Hepatic stellate cell (primary cell): Measurements from ENCODE around the gene GRAP.

Source experiments
- DNase-seq: peaks from one replicate; pipeline ENCODE4 v3.0.0; 2011; ENCODE audit warnings: low spot score

GRAP gene

DNA sequence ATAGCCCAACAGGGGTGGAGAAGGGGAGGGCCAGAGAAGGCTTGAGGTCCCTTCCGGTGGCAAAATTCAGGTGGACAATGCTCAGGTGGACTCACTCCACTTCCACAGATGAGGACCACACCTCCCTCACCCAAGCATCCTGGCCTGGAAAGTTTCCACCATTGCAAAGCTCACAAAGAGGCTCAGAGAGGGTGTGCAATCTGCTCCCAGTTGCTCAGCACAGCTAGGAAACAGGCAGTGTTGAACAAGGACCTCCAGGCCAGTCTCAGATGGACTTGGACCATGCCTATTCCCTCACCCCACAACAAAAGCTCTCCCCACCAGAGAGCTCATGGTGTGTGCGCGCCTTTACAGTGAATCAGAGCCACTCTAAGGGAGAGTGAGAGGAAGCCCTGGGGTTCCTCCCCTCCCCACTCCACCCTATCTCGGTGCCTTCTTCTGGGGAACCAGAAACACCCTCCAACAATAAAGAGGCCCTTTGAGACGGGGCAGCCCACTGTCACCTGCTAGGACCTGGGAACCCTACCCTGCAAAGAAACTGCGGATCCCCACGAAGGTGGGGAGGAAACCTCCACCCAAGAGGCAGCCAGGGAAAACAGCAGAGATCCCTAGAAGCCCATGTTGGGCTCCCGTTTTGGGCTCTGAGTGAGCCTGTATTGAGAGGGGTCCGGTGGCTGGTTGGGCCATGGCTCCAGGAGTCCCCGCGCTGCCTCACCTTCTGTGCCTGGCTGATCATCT, 43.8 kb downstream of the GRAP start:
- no peak for DNase-seq

DNA sequence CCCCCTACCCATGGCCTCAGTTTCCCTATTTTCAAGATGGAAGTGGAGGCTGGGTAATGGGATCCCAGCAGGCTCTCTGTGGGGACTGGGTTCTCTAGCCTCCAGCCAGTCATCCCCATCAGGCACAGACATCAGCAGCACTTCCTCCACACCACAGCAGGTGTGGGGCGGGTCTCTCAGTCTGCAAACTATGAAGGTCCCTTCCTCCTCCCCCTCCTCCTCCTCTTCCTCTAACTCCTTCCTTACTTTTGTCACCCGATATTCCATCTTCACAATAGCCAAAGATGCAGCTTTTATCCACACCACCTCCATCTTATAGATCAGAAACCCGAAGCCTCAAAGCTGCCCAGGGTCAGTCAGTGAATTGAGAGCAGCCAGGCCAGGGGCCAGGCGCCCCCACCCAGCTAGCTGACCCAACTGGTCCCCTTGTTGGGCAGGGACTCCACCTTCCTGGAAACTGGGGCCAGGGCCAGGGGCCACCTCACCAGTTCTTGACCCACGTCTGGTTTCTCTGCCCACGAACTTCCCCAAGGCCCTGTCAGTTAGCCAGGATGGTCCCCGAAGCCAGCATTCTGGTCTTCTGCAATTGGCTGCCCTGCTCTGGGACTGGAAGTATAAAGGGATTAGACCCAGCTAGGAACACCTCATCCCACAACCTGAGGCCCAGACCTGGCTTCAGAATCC, 44.7 kb downstream of the GRAP start:
- DNase-seq: no peak

DNA sequence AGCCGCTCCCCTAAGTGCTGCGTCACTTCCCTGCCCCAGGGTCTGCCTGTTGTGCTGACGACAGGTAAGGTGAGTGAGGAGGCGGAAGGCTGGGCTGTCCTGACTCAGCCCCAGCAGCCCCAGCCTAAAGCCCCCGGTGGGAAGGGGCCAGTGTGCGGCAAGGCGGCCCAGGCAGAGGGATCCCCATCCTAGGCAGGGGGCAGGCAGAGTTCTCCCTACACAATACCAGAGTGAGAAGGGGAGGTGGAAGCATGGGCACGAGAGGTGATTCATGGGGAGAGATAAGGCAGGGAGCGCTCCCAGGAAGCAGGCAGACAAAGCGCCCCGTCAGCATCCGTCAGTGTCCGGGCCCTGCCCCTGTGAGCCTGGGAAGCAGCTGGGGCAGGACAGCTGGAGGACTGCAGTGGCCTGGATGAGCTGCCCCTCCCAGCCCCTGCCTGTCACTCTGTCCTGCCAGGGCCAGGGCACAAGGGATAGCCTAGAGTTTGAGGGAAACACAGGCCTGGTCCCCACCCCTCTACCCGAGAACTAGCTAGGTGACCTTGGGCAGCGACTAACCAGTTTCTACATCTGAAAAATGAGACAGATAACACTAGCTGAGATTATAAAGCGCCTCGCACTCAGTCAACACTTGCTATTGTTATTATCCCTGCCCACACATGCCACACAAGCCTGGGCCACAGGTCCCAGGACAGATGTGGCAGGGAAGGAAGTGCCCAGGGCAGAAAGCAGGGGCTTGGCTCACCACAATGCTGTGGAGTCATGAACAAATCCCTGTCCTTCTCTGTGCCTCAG, 46.0 kb downstream of the GRAP start:
- DNase-seq: no peak

DNA sequence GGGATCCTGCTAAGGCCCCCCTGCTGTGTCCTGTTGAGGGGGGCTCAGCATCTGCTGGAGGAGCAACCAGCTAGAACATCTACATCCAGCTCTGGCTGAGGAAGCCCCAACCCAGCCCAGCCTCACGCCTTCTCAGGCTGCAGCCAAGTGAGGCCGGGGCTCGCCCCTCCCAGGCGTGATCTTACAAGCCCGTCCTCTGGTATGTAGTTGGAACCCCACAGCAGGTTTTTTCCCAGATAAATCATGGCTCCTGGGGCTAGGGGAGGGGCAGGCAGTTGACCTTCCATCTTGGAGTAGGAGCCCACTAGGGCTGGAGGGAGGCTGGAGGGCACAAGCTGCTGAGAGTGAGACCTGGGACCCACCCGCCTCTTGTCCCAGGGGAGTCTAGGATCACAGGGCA, 46.8 kb downstream of the GRAP start:
- no peak for DNase-seq

DNA sequence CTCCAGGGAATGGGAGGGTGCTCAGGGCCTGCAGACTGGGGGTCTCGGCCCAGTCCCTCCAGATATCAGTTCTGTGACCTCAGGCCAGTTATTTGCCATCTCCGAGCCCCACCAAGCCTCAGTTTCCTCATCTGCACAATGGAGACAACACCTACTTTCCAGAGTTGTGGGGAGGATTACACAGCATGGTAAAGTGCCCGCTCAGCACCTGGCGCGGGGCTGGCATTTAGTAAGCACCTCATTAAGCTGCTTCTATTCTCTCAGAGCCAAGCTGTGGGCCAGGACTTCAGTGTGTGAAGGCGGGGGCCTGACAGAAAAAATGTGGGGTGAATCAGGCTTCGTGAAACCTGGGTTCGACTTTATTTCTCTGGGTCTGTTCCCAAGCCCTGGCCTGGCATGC, 47.4 kb downstream of the GRAP start:
- no peak for DNase-seq

DNA sequence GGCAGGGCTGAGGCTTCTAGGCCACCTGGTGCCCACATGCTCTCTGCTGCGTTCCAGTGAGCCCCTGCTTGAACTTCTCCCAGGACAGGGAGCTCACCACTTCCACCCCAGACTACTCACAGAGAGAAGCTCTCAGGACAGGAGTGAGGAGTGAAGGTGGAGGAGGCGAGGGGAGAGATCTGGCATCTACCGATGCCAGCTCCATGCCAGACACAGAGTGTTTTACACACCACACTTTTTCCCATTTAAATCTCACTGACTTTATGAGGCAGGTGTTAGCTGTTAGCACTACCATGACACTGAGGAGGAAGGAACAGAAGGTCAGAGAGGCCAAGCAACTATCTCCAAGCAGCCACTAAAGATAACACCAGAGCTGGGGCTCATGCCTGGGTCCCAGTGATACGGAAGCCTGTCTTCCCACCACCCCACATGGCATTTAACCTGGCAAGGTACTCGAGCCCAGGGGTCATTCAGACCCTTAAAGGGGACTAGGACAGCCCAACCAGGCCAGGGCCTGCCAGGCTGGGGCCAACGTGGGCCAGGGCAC, 49.0 kb downstream of the GRAP start:
- DNase-seq: no peak

DNA sequence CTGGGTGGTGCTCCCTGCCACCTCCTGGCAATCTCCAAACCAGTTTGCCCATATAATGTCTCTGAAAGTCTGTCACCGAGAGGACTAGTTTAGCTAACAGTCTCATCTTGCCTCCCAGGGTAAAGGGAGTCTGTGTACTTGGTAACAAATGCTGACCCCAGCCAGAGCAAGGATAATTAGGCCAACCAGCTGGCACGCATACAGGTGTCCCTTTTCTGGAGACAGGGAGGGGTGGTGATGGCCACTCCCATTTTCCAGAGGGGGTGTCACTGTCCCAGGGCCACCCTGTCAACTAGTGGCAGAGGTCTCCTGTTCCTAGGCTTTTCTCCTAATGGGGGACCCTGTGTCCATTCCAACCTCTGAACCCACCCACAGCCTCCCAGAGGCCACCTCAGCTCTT, 50.3 kb downstream of the GRAP start:
- DNase-seq: no peak

DNA sequence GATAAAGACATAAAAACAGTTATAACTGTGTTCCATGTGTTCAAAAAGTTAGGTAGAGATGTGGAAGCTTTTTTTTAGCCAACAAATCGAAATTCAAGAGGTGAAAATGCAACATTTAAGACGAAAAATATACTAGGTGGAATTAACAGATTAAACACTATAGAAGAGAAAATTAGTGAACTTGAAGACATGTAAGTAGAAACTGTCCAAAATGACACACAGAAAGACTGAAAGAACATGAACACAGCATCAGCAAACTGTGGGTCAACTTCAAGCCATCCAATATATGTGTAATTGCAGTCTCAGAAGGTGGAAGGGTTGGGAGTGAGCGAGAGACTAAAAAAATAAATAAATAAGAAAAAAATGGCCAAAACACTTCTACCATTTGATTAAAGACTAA, 51.5 kb downstream of the GRAP start:
- DNase-seq: no peak

DNA sequence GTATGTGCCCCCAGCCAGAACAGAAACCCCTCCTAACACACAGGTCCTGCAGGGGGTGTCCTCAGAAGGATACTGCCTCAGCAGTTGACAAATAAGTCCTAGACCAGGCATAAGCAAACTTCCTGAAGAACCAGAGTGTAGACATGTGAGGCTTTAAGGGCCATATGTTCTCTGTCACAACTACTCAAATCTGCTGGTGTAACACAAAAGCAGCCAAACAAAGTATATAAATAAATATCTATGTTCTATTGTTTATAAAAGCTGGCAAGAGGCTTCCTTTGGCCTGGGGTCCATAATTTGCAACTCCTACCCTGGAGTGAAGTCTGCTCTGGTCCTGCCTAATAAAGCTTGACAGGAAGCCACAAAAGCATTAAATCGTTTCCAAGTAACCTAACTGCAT, 52.1 kb downstream of the GRAP start:
- no peak for DNase-seq

DNA sequence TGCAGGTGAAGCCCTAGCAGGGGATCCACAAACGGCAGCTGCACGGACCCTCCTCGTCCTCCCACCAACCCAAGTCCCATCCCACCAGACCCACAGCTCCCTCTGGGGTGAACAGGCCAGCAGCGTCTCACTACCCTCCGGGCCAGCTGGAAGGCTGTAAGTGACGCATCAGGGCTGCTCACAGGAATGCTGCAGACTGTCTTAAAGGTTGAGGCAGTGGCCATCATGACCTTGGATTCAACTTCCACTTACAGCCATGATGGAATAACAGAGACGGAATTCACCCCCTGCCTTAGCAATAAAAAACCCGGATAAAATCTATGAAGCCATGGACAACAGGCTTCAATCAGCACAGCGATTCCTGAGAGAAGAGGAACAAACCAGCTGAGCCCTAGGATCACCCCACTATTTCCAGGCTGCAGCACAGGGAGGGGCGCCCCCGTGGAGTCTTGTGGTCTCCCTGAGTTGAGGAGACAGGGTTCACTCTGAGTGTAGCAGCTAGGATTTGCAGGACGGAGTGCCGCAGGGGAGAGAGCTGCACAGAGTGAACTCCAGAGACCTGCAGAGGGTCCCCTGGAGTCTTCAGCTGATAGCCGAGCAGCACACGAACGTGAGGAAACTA, 52.7 kb downstream of the GRAP start:
- no peak for DNase-seq

DNA sequence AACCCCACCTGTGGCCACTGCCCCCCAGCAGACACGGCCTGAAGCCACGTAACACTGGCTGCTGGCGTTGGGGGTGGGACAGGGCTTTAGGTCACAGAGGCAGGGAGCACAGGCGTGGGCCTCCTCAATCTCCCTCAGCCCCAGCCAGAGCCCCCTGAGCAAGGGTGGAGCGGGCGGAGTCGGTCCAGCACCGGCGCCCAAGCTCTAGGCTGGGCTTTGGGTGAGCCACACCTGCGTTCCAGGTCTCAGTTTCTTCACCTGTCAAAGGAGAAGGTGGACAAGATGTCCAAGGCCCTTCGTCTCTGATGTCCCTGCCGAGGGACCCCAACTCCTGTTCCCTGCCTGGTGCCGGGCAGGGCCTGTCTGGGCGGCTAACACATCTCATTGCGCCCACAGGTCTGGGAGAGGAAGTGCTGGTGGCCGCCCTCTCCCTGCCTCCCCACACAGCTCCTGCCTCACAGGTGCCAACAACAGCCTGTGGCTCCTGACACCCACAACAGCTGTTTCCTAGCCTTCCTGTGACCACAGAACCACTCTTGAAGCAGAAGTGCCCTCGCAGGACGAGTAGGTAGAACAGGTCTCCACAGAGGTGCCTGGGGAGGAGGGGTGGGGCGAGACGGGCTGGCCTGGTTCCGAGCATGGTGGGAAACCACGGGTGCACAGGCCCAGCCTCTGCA, 54.2 kb downstream of the GRAP start:
- no peak for DNase-seq

DNA sequence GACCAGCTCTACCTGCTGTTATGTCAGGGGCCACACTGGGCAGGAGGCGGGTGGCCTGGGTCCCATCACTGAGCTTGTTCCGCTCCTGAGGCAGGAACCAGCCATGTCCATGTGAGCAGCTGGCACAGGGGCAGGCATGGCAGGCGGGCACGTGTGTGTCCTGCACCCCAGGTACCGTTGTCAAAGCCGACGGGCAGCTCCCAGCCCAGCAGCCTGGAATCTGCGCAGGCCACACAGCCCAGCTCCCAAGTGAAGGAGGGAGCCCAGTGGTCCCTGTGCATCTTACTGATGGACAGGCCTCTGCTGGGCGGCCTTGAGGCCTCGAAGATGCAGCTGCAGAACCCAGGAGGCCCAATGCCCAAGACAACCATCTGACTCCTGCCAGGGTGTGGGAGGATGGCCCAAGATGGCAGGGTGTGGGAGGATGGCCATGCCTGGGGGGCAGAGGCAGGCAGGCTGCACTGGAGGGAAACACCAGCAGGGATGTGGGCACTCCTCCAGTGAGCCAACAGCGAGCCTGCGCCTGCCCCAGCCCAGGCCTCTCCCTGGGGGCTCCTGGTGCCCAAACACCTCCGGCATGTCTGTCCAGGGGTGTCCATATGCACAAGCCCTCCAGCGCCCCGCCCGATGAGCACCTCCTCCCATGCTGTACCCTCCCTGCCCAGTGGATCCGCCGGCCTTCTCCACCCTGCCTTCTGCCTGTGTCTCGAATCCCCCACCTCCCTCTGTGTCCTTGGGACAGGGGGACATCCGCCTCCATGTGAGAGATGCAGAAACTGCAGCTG, 55.0 kb downstream of the GRAP start:
- no peak for DNase-seq

DNA sequence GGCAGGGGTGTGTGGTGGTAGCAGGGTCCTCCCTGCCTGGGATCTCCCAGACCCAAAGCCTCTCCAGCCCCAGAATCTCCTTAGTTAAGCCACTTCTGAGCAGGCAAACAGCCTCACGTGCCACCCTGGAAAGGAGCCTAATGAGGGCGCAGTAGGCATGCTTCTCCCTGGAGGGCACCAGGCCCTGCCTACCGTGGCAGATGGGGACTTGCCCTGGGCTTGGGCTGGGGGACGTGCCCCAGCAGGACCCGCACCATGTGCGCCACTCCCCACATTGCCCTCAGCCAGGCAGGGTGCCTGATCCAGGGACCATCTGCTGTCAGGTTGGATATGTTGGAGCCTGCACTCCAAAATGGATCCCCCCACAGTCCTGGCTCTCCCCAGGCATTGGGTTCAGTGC, 56.4 kb downstream of the GRAP start:
- DNase-seq: no peak

DNA sequence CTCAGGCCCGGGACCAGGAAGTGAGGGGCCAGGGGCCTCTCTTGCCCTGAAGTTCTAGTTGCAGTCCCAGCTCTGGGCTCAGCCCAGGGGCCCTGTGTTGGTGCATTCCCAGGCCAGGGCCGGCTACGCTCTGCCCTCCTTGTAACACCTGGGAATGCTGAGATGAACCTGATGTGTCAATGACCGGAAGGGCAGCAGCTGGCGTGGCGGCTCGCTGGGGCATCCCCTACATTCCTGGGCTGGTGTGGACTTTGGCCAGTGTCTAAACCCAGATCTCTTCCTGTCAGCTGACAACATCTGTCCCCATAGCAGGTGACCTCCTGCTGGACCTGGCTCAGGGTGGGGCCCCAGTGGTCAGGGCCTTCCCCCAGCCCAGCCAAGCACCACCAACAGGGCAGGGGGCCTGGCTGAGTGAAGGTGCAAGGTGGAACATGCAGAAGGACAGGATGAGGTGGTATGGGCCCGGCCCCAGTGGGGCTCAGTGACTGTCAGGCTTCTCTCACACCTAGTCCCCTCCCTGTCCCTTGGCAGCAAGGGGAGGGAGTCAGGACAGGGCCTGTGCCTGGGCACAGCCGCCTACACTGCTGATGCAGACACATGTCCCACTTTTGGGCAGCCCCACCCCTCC, 58.1 kb downstream of the GRAP start:
- DNase-seq: no peak

DNA sequence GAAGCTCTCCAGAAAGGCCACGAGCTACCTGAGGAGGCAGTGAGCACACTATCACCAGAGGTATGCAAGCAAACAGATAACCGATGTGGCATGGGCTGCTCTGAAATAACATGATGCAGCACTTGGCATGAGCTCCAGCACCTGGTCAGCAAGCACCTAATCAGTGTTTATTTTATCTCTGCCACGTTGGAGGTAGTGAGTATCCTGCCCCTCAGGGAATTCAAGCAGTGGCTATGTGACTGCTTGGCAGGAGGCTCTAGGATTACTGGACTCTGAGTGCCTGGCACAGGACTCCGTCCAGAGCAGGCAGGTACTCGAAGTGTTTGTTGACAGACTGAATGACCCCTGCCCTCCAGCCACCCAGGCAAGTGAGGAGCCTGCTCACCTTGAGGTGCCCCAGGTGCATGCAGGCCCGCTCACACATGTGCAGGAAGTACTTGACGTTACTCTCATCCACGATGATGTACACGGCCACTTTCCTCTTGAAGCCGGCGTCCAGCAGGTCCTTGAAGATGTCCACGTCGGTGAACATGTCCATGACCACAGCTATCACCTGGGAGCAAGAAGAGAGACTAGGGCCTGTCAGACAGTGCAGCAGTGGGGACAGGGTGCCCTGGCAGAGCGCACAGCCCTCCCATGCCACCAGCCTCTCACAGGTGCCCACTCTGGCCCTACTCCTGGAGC, 58.8 kb downstream of the GRAP start:
- DNase-seq: no peak

DNA sequence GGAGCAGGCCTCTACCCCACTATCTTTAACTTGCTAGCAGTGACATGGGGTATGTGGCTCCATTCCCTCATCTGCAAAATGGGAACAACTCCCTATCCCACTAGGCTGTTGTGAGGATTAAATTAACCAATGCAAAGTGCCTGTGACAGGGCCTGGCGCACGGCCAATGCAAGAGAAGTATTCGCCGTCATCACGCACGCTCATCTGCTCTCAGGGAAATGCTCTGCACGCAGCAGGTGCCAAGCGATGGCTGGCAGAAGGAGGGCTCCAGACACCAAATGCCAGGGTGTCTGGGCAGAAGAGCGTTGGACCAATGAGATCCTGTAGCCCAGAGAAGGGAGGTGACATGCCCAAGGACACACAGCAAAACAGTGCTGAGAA, 59.5 kb downstream of the GRAP start:
- DNase-seq: no peak

DNA sequence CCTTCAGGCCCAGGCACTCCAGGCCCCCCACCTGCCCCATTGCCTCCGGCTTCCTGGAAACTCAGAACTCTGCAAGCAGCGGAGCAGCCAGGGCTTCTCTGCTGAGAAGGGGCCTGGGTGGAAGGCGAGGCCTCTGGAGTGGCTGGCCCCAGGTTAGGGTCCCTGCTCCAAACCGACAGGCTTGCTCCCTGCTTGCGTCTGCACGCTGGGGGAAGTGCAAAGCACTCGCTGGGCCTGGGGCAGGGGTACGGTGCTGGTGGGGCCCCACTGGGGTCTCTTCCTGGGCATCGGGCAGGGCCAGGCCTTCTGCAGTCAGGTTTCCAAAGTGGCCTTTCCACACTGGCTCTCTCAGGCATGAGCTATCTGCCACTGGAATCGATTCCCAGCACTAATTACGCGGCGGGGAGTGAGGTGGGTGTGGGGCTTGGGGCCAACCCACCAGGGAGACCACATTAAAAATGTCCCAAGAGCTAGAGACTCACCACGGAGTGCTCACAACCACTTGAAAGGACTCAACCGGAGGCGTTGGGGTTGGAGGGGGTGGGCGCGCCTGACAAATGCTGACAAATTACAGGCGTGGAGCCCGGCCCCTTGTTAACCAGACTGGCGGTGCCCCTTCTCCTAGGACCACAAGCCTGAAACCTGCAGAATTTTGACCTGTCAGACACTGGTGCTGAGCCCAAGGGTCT, 60.1 kb downstream of the GRAP start:
- DNase-seq: no peak

DNA sequence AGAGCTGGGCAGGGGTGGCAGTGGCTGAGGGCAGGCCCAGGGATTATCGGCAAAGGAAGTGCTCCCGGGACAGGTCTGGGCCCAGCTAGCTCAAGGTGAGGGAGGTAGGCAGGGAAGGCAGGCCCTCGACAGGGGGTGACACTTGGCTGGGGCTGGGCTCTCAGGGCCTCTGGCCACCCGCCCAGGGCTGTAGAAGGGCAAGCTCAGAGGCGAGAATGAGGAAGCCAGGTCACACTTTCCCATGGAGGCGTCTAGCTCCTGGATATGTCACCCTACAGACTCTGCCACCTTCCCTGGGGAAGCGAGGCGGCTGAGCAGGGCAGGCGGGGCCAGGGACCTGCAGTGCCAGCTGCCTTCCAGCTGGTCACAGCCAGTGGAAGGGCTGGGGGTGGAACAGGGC, 61.3 kb downstream of the GRAP start:
- no peak for DNase-seq
